Astrocyte (in vitro differentiated cells and primary cell): Measurements from ENCODE around the gene ANKEF1. TPM values are rescaled to one million over a fixed set of nuclear protein-coding genes. Genes with fewer than 3 reads are reported as not detected.

Experiments
- DNase-seq: peaks from one replicate; pipeline ENCODE4 v3.0.0-alpha.2; 2010; ENCODE audit warnings: low read depth
- FAIRE-seq: peaks from 2 replicates; lab custom pipeline; 2011; peaks lifted over from hg19 to GRCh38; lab: Jason Lieb, UNC
- H2AFZ ChIP-seq: 2 replicates; pipeline ENCODE4 v1.6.0; 2012; ENCODE audit warnings: low read depth, low read length, inconsistent platforms
- H3K27ac ChIP-seq: 2 replicates; pipeline ENCODE4 v1.5.1; 2011; ENCODE audit warnings: low read depth, low read length, inconsistent platforms
- H3K27me3 ChIP-seq: 2 replicates; pipeline ENCODE4 v1.6.0; 2011; ENCODE audit warnings: low read length, inconsistent platforms; ENCODE audit not compliant: insufficient read depth
- H3K36me3 ChIP-seq: 2 replicates; pipeline ENCODE4 v1.5.1; 2011; ENCODE audit warnings: low read length, inconsistent platforms; ENCODE audit not compliant: insufficient read depth
- H3K4me1 ChIP-seq: 2 replicates; pipeline ENCODE4 v1.5.1; 2011; ENCODE audit warnings: low read length, inconsistent platforms; ENCODE audit not compliant: insufficient read depth
- H3K4me2 ChIP-seq: 2 replicates; pipeline ENCODE4 v1.6.0; 2012; ENCODE audit warnings: low read length, inconsistent platforms
- H3K4me3 ChIP-seq: 2 replicates; pipeline ENCODE4 v1.5.1; 2011; ENCODE audit warnings: low read depth, mild to moderate bottlenecking, low read length, inconsistent platforms; ENCODE audit not compliant: insufficient read depth
- H3K79me2 ChIP-seq: 2 replicates; pipeline ENCODE4 v1.6.0; 2012; ENCODE audit warnings: mild to moderate bottlenecking, low read length, inconsistent platforms; ENCODE audit not compliant: insufficient read depth
- H3K9ac ChIP-seq: 2 replicates; pipeline ENCODE4 v1.6.0; 2012; ENCODE audit warnings: mild to moderate bottlenecking, low read length, inconsistent platforms
- H3K9me3 ChIP-seq: 2 replicates; pipeline ENCODE4 v1.5.1; 2012; ENCODE audit warnings: low read depth, mild to moderate bottlenecking, low read length, inconsistent platforms; ENCODE audit not compliant: insufficient read depth
- H4K20me1 ChIP-seq: 2 replicates; pipeline ENCODE4 v1.6.0; 2012; ENCODE audit warnings: low read length, inconsistent platforms; ENCODE audit not compliant: insufficient read depth
- H3K27ac Mint-ChIP-seq: one replicate; pipeline ENCODE4 v1.8.0; 2021; ENCODE audit warnings: mild to moderate bottlenecking, mixed read lengths; ENCODE audit not compliant: unreplicated experiment
- H3K27me3 Mint-ChIP-seq: one replicate; pipeline ENCODE4 v1.8.0; 2021; ENCODE audit warnings: low read depth, mixed read lengths; ENCODE audit not compliant: unreplicated experiment
- H3K36me3 Mint-ChIP-seq: one replicate; pipeline ENCODE4 v1.8.0; 2021; ENCODE audit warnings: low read depth, mixed read lengths; ENCODE audit not compliant: unreplicated experiment
- H3K4me1 Mint-ChIP-seq: one replicate; pipeline ENCODE4 v1.8.0; 2021; ENCODE audit warnings: low read depth, mixed read lengths; ENCODE audit not compliant: unreplicated experiment
- H3K4me3 Mint-ChIP-seq: one replicate; pipeline ENCODE4 v1.8.0; 2021; ENCODE audit warnings: mild to moderate bottlenecking, moderate library complexity, mixed read lengths; ENCODE audit not compliant: unreplicated experiment
- H3K9me3 Mint-ChIP-seq: one replicate; pipeline ENCODE4 v1.8.0; 2021; ENCODE audit warnings: mild to moderate bottlenecking, mixed read lengths; ENCODE audit not compliant: unreplicated experiment
- EZH2 ChIP-seq: IDR thresholded peaks from 2 replicates; pipeline ENCODE4 v1.6.1; 2012; ENCODE audit warnings: mild to moderate bottlenecking, low read length, inconsistent platforms; ENCODE audit not compliant: insufficient read depth
- total RNA-seq: library from RNA; stranded (reverse); gene quantifications from 2 replicates; pipeline ENCODE4 v1.2.1, GENCODE V29; 2021
- TF ChIP-seq, protein P1 (sequence below): IDR thresholded peaks from 2 replicates; pipeline ENCODE4 v1.5.1; 2011; ENCODE audit warnings: low read depth, mild to moderate bottlenecking, inconsistent platforms, low read length, moderate library complexity; ENCODE audit not compliant: insufficient read depth

The ANKEF1 gene
- total RNA-seq, 1 donor from 2014 or later: 3.4 TPM

DNA sequence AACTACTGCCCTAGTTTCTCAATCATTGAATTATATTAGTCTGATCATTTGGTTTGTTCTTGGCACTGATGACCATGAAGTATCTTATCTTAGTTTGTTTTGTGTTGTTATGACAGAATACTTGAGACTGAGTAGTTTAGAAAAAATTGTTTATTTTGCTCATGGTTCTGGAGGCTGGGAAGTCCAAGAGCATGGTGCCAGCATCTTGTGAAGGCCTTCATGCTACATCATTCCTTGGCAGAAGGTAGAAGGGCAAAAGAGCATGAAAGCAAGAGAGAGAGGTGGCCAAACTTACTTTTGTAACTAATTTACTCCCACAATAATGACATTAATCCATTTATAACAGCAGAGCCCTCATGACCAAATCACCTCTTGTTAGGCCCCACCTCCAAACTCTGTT lies 40.1 kb upstream of the ANKEF1 start:
- Mint-ChIP-seq H3K9me3 (peaks cover 5% of the 10 kb centered on the region), H3K27me3 (no peaks in the 10 kb centered on the region), H3K4me3 (no peak overlapping the region), H3K36me3 (no peaks in the 10 kb centered on the region), H3K27ac (no peak overlapping the region), H3K4me1 (peaks cover 2% of the 10 kb centered on the region)
- Histone ChIP-seq H3K9me3 (no peaks in the 10 kb centered on the region), H3K4me2 (no peak overlapping the region), H3K27ac (no peak overlapping the region), H4K20me1 (no peaks in the 10 kb centered on the region), H3K9ac (no peak overlapping the region), H2AFZ (no peak overlapping the region), H3K36me3 (no peaks in the 10 kb centered on the region), H3K4me3 (no peak overlapping the region), H3K27me3 (no peaks in the 10 kb centered on the region), H3K4me1 (no peaks in the 10 kb centered on the region), H3K79me2 (no peaks in the 10 kb centered on the region)
- FAIRE-seq (no peak), DNase-seq (no peak)
- TF ChIP-seq EZH2: no peak
- TF ChIP-seq, protein P1, sequence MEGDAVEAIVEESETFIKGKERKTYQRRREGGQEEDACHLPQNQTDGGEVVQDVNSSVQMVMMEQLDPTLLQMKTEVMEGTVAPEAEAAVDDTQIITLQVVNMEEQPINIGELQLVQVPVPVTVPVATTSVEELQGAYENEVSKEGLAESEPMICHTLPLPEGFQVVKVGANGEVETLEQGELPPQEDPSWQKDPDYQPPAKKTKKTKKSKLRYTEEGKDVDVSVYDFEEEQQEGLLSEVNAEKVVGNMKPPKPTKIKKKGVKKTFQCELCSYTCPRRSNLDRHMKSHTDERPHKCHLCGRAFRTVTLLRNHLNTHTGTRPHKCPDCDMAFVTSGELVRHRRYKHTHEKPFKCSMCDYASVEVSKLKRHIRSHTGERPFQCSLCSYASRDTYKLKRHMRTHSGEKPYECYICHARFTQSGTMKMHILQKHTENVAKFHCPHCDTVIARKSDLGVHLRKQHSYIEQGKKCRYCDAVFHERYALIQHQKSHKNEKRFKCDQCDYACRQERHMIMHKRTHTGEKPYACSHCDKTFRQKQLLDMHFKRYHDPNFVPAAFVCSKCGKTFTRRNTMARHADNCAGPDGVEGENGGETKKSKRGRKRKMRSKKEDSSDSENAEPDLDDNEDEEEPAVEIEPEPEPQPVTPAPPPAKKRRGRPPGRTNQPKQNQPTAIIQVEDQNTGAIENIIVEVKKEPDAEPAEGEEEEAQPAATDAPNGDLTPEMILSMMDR: no peak

DNA sequence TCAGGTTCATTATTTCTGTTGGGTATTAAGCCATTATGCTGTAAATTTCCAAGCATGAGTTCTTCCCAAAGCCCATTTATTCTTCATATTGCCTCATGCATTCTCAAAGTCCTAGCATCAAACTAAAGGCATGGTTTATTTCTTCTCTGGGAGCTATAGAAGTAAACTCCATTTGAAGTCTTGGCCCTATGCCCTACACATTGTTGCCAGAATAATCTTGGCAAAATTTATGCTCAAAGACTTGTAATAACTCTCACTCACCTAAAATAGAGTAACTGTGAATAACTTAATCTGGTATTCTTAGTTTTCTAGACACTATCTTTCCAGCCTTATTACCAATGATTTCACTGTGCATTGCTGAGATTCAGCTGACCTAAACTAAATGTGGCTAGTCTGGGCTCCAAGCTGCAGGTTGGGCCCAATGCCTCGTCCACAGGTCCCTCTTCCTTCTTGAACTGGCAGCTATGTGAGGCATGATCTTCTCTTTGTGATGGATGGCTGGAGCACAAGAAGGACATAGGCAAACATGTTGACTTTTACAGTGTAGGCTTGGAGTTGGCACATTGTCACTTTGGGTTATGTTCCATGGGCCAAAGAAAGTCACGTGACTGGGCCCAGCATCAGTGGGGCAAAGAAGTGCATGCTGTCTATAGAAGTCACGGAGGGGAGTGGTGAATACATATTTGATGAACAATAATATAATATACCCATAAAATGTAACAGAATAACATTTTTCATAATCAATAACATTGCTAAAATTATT lies 39.1 kb upstream of the ANKEF1 start:
- Histone ChIP-seq H3K79me2 (no peaks in the 10 kb centered on the region), H3K27me3 (no peaks in the 10 kb centered on the region), H3K36me3 (no peaks in the 10 kb centered on the region), H3K4me1 (no peaks in the 10 kb centered on the region), H3K4me3 (no peak overlapping the region), H3K27ac (no peak overlapping the region), H2AFZ (no peak overlapping the region), H3K4me2 (no peak overlapping the region), H3K9ac (no peak overlapping the region), H3K9me3 (no peaks in the 10 kb centered on the region), H4K20me1 (no peaks in the 10 kb centered on the region)
- no peak overlapping the region for H3K4me3 Mint-ChIP-seq
- TF ChIP-seq, protein P1: no peak
- H3K27me3 Mint-ChIP-seq: no peaks in the 10 kb centered on the region
- FAIRE-seq (no peak), DNase-seq (no peak)
- H3K9me3 Mint-ChIP-seq: peaks cover 5% of the 10 kb centered on the region
- peaks cover 2% of the 10 kb centered on the region for H3K4me1 Mint-ChIP-seq
- no peaks in the 10 kb centered on the region for H3K36me3 Mint-ChIP-seq
- H3K27ac Mint-ChIP-seq: no peak overlapping the region

DNA sequence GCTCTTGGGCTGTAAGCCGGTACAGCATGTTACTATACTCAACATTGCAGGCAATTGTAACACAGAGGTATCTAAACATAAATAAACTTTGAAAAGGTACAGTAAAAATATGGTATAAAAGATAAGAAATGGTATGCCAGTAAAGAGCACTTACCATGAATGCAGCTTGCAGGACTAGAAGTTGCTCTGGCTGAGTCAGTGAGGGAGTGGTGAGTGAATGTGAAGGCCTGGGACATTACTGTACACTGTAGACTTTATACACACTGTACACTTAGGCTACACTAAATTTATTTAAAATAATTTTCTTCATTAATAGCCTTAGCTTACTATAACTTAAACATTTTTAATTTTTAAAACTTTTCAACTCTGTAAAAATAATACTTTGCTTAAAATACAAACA lies 37.8 kb upstream of the ANKEF1 start:
- Histone ChIP-seq H2AFZ (no peak overlapping the region), H3K79me2 (no peaks in the 10 kb centered on the region), H4K20me1 (no peaks in the 10 kb centered on the region), H3K27me3 (no peaks in the 10 kb centered on the region), H3K27ac (no peak overlapping the region), H3K4me1 (no peaks in the 10 kb centered on the region), H3K4me3 (no peak overlapping the region), H3K4me2 (no peak overlapping the region), H3K36me3 (no peaks in the 10 kb centered on the region), H3K9ac (no peak overlapping the region), H3K9me3 (no peaks in the 10 kb centered on the region)
- no peaks in the 10 kb centered on the region for H3K27me3 Mint-ChIP-seq
- no peak for FAIRE-seq
- H3K4me1 Mint-ChIP-seq: peaks cover 2% of the 10 kb centered on the region
- H3K27ac Mint-ChIP-seq: no peak overlapping the region
- DNase-seq: peak; percentile 21
- H3K9me3 Mint-ChIP-seq: peaks cover 5% of the 10 kb centered on the region
- TF ChIP-seq EZH2: no peak
- TF ChIP-seq, protein P1: no peak
- no peaks in the 10 kb centered on the region for H3K36me3 Mint-ChIP-seq
- no peak overlapping the region for H3K4me3 Mint-ChIP-seq
